ENCODE measurements around the gene TCEA2.
"Not testable (repeated sequence)": the region's sequence is repeated elsewhere in the genome, so short reads cannot be mapped to it uniquely, and the experiment has no call there.

Gene TCEA2

DNA sequence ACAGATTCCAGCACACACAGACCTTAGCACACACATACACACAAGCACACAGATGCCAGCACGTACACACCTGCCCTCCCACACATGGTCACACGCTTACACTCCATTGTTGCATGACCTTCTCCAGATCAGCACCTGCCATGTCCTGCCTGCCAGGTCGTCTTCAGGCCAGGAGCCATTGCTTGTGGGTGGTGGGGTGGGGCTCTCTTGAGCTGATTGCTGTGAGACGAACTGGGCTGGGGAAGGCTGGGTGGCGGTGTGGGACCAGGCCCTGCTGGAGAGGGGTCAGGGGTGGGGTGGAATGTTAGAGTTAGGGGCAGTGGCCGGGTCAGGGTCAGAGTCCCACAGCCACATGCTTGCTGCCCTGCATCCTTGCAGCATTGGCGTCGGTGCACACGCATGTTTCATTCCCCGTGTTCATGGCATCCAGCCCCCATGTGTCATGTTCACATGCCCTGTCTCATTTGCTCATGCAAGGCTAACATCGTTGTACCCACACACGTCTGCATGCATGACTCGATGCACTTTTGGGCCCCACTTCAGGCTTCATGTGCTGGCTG, 50.9 kb downstream of the TCEA2 start:
- TF ChIP-seq, protein P1, sequence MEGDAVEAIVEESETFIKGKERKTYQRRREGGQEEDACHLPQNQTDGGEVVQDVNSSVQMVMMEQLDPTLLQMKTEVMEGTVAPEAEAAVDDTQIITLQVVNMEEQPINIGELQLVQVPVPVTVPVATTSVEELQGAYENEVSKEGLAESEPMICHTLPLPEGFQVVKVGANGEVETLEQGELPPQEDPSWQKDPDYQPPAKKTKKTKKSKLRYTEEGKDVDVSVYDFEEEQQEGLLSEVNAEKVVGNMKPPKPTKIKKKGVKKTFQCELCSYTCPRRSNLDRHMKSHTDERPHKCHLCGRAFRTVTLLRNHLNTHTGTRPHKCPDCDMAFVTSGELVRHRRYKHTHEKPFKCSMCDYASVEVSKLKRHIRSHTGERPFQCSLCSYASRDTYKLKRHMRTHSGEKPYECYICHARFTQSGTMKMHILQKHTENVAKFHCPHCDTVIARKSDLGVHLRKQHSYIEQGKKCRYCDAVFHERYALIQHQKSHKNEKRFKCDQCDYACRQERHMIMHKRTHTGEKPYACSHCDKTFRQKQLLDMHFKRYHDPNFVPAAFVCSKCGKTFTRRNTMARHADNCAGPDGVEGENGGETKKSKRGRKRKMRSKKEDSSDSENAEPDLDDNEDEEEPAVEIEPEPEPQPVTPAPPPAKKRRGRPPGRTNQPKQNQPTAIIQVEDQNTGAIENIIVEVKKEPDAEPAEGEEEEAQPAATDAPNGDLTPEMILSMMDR (IDR thresholded peaks at IDR 0.05; ENCODE audit: low read depth, low read length, missing control alignments): no peak
- Histone ChIP-seq H3K36me3 (replicated peaks) (no peaks in the 10 kb centered on the region), H3K27me3 (replicated peaks) (no peaks in the 10 kb centered on the region), H3K27ac (no peak overlapping the region), H3K4me3 (ENCODE audit: low read depth, low read length) (no peak overlapping the region)
- in situ Hi-C loops (cut with HindIII; ENCODE audit: low pct_ligation_motif_present, low sequenced_read_pairs): no loop called here
- no peak for DNase-seq

DNA sequence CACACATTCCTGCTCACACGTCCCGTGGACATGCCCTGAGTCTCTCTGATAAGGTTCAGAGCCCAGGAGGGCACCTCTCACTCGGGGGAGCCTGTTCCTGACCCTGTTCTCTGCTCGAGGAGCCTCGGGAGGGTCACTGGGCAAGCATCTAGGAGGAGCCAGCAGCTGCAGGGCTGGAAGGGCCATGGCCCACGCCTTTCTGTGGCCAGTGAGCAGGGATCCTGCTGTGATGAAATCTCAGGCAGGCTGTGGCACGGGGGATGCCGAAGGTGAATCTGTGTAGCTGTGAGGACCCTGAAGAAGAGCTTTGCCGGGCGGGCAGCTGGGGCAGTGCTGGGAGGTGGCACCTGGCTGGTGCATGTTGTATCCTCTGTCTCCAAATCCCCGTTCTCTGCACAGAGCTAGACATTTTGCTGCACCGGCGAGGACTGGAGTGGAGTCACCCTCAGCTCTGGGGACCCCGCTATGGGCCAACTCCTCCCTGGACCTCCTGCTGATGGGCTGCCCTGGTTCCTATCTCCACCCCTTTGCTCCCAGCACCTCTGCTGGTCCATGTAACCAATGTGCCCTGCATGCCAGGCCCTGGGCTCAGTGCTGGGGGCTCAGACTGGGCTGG, 51.5 kb downstream of the TCEA2 start:
- no peaks in the 10 kb centered on the region for H3K27me3 ChIP-seq (replicated peaks)
- TF ChIP-seq, protein P1 (IDR thresholded peaks at IDR 0.05; ENCODE audit: low read depth, low read length, missing control alignments): no peak
- H3K36me3 ChIP-seq (replicated peaks): no peaks in the 10 kb centered on the region
- in situ Hi-C loops (cut with HindIII; ENCODE audit: low pct_ligation_motif_present, low sequenced_read_pairs): no loop called here
- H3K4me3 ChIP-seq (ENCODE audit: low read depth, low read length): no peak overlapping the region
- no peak overlapping the region for H3K27ac ChIP-seq
- DNase-seq: no peak

GRCh38 chr20:64115171-64115911, 52.3 kb downstream of the TCEA2 start:
- TF ChIP-seq, protein P1 (IDR thresholded peaks at IDR 0.05; ENCODE audit: low read depth, low read length, missing control alignments): no peak
- no peak for DNase-seq
- Histone ChIP-seq H3K36me3 (replicated peaks) (no peaks in the 10 kb centered on the region), H3K27ac (no peak overlapping the region), H3K27me3 (replicated peaks) (no peaks in the 10 kb centered on the region), H3K4me3 (ENCODE audit: low read depth, low read length) (no peak overlapping the region)
- in situ Hi-C loops (cut with HindIII; ENCODE audit: low pct_ligation_motif_present, low sequenced_read_pairs): no loop called here

- in situ Hi-C loops (cut with HindIII; ENCODE audit: low pct_ligation_motif_present, low sequenced_read_pairs): no loop called here
- Histone ChIP-seq H3K4me3 (ENCODE audit: low read depth, low read length) (no peak overlapping the region), H3K36me3 (replicated peaks) (no peaks in the 10 kb centered on the region), H3K27me3 (replicated peaks) (no peaks in the 10 kb centered on the region), H3K27ac (no peak overlapping the region)
- no peak for DNase-seq
- TF ChIP-seq, protein P1 (IDR thresholded peaks at IDR 0.05; ENCODE audit: low read depth, low read length, missing control alignments): no peak
Observed at GRCh38 chr20:64116016-64116415, 53.0 kb downstream of the TCEA2 start.

DNA sequence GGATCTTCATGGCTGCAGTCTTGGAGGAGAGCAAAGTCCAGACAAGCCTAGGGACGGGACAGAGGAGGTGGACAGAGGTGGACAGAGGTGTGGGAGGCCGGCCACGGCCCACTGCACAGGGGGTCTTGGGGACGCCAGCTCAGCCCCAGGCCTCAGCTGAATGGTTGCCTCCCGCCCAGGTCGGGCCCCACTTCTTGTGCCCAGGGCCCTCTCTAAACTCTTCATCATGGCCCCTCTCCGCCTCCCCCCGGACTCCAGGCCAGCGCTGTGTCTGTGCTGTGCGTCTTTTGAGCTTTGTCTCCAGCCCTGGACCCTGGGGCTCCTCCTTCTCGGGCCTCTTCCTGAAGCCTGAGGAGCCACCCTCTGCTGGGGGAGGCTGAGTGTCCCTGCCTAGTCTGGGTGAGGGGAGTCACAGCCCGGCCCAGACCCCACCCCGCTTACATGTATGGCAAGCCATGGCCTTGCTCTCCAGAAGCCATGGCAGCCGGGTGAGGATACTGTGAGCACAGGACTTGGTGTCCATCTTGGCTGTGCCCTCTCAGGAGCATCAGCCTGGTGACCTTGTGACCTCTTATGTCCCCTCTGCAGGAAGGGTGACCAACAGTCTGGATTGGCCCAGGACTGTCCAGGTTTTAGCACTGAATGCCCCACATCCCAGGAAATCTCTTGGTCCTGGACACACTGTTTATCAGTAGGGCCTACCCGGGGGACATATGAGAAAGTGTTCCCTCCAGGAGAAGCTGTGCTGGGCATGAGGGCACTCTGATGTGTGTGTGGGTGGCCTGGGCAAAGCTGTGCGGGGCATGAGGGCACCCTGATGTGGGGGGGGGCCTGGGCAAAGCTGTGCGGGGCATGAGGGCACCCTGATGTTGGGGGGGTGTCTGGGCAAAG, 53.8 kb downstream of the TCEA2 start:
- Histone ChIP-seq H3K4me3 (ENCODE audit: low read depth, low read length) (no peak overlapping the region), H3K27ac (no peak overlapping the region), H3K36me3 (replicated peaks) (no peaks in the 10 kb centered on the region), H3K27me3 (replicated peaks) (peaks cover 2% of the 10 kb centered on the region)
- in situ Hi-C loops (cut with HindIII; ENCODE audit: low pct_ligation_motif_present, low sequenced_read_pairs): no loop called here
- no peak for DNase-seq
- TF ChIP-seq, protein P1 (IDR thresholded peaks at IDR 0.05; ENCODE audit: low read depth, low read length, missing control alignments): no peak

GRCh38 chr20:64117432-64117777, 54.4 kb downstream of the TCEA2 start:
- H3K36me3 ChIP-seq (replicated peaks); DNase-seq; H3K4me3 ChIP-seq (ENCODE audit: low read depth, low read length); H3K27ac ChIP-seq; in situ Hi-C loops (cut with HindIII; ENCODE audit: low pct_ligation_motif_present, low sequenced_read_pairs); H3K27me3 ChIP-seq (replicated peaks): not testable (repeated sequence)

Data from brain microvascular endothelial cell (primary cell).